HG02973 (cell line): ENCODE measurements around the gene TLE4.
"Not testable (repeated sequence)": the region's sequence is repeated elsewhere in the genome, so short reads cannot be mapped to it uniquely, and the experiment has no call there.

Experiments used
- ATAC-seq: cut with Tn5 transposase; IDR thresholded peaks from one replicate; pipeline ENCODE4 v1.9.1; 2021; ENCODE audit warnings: moderate library complexity; ENCODE audit not compliant: unreplicated experiment

TLE4 gene

GRCh38 chr9:79709743-79710674, 138.2 kb downstream of the TLE4 start:
- no peak for ATAC-seq

GRCh38 chr9:79711874-79712273, 140.1 kb downstream of the TLE4 start:
- no peak for ATAC-seq

GRCh38 chr9:79719021-79719420, 147.3 kb downstream of the TLE4 start:
- ATAC-seq: no peak

DNA sequence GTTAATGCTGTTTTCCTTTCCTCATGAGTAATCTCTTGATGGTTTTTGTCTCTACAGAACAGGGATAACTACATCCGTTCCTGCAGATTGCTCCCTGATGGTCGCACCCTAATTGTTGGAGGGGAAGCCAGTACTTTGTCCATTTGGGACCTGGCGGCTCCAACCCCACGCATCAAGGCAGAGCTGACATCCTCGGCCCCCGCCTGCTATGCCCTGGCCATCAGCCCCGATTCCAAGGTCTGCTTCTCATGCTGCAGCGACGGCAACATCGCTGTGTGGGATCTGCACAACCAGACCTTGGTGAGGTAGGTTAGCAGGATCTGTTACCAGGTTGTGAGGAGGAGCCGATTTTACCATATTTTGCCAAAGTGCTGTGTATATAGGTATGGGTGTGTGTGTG, 148.2 kb downstream of the TLE4 start:
- ATAC-seq: no peak

DNA sequence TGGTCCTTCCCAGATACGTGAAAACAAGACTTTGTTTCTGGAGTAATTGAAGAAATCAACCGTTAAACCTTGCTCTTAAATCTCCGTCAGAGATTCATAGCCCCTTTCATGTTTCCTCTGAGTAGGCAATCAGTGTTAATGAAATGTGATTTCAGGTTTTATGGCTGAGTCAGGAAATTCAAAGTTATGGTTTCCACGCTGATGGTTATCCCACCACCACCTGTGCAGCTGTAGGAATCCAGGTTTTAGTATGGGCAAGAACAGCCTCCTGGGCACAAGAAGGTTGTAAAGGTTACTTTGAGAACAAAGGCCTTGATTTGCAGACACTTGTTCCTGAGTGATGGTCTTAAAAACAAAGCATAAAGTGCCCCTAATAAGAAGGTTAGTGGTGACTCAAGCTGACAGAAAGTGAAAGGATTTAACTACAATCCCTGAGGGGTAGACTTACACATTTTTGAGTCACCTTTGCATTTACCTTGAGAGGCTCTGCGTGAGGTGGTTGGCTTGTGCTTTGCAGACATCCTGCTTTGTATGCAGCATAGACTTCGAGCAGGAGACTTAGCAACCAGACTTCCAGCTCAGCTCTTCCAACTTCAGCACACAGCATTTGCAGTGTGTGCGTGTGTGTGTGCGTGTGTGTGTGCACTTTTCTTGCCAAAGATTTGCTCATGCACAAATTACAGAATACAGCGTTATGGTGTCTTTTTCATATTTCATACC, 159.6 kb downstream of the TLE4 start:
- peak; percentile 88 for ATAC-seq

DNA sequence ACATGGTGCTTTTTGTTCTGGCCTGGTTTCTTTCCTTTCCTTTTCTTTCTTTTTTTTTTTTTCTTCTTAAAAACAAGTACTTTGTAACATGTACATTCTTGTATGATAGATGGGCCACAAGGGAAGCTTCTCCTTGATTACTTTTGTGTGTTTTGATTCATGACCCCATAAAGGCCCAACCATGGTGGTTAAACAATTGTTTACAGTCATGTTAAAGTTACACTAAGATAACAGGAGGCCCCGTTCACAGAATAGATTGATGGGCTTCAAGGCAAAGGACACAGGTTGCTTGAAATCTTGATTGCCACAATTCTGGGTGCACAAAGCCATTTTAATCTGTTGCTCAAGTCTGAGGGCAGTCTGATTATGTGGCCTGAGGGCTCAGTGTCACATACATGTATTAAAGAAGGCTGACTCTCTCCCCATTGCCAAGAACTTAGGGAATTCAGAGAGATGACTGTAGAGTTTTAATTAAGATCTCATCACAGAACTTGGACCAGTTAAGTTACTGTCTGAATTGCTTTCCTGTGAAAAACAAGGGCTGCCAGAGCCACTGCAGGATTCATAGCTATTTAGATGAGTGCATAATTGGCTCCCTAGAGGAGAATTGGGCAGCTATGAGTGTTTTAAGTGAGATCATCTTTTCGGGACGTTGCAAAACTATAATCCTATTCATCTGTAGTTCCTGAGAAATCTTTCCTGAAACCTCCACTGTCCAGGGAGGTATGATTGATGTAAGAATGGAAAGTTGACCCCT, 163.4 kb downstream of the TLE4 start:
- no peak for ATAC-seq

- ATAC-seq: no peak
Observed at GRCh38 chr9:79736051-79736450, 164.3 kb downstream of the TLE4 start.

- ATAC-seq: no peak
Observed at GRCh38 chr9:79741381-79741780, 169.6 kb downstream of the TLE4 start.

DNA sequence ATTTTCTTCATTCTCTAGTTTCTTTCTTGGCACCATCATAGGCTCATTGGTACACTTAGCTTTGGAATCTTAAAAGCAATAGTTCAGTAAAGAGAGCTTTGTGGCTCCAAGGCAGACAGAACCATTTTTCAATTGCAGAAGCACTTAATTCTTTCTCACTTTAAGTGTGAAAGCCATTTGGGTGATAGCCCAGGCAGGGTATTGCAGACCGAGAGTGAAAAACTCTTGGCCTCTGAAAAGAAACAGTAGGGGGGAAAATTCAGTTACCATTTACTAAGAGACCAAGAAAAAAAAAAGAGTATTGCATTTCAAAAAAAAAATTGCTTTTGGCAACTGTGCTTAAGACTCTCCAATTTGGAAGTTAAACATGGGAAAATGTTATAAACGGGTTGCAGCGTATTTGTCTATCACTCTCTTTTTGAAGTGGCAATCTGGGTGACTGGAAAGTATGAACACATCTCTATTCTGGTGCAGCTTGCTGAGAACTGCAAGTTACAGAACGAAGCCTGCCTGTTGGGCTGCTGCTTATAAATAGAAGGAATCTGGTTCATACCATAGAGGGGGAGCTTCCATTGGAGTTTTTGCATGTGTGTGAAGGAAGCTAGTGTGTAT, 170.5 kb downstream of the TLE4 start:
- no peak for ATAC-seq

- no peak for ATAC-seq
Observed at GRCh38 chr9:79744521-79744920, 172.8 kb downstream of the TLE4 start.

DNA sequence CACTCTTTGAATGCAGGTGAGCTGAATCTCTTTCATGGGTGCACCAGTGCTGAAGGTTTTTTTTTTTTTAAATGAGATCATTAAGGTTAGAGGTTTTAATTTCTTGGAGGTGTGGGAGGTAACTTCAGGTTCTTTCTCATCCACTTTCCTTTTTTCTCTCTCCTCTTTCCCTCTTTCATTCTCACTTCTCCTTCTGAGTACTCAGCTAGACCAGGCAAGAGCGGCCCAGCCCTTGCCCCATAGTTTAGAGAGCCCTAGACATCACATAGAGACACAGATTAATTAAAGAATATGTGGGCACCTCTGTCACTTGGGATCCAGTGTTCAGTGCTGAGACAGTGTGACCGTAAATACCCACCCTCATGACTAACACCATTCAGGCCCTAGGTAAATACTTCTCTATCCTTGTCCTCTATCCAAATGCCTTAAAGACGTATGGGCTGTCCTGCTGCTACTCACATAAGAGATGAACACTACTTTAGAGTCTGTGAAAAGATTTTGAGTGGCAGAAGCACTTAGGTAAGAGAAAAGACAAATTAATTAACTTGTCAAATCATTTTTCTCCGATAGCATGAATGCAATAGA, 174.1 kb downstream of the TLE4 start:
- no peak for ATAC-seq

DNA sequence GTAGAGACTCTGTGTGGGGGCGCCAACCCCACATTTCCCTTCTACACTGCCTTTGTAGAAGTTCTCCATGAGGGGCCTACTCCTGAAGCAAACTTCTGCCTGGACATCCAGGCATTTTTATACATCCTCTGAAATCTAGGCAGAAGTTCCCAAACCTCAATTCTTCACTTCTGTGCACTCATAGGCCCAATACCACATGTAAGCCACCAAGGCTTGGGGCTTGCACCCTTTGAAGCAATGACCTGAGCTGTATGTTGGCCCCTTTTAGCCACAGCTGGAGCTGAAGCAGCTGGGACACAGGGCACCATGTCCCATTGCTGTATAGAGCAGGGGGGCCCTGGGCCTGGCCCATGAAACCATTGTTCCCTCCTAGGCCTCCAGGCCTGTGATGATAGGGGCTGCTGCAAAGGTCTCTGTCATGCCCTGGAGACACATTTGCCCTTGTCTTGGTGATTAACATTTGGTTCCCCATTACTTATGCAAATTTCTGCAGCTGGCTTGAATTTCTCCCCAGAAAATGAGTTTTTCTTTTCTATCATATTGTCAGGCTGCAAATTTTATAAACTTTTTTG, 180.2 kb downstream of the TLE4 start:
- ATAC-seq: not testable (repeated sequence)

DNA sequence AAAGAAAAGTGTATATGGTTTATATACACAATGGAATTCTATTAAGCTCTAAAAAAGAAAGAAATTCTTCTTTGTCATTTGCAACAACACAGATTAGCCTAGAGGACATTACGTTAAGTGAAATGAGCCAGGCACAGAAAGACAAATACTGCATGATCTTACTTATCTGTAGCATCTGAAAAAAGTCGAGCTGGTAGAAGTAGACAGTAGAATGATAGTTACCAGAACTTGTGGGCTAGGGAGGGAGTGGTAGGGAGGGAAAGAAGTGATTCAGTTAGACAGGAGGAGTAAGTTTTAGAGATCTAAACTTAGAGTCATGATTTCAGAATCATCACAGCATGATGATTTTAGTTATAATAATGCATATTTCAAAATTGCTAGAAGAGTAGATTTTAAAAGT, 184.6 kb downstream of the TLE4 start:
- ATAC-seq: no peak

DNA sequence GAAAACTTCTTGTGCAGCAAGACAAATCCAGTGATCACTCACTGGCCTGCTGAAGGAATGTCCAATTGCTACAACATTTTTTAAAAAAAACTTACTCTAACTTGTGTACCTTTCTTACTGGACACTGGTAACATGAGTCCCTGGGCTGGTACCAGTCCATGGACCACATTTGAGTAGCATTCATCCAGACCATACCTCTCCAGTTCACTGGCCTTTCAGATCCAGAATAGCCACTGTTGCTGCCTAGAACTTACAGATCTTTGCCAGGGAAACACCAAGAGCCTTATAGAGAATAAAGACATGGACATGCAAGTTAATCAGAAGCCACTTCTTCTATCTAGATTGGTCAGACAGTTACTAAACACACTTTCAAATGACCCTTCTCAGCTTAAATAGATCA, 185.3 kb downstream of the TLE4 start:
- no peak for ATAC-seq

DNA sequence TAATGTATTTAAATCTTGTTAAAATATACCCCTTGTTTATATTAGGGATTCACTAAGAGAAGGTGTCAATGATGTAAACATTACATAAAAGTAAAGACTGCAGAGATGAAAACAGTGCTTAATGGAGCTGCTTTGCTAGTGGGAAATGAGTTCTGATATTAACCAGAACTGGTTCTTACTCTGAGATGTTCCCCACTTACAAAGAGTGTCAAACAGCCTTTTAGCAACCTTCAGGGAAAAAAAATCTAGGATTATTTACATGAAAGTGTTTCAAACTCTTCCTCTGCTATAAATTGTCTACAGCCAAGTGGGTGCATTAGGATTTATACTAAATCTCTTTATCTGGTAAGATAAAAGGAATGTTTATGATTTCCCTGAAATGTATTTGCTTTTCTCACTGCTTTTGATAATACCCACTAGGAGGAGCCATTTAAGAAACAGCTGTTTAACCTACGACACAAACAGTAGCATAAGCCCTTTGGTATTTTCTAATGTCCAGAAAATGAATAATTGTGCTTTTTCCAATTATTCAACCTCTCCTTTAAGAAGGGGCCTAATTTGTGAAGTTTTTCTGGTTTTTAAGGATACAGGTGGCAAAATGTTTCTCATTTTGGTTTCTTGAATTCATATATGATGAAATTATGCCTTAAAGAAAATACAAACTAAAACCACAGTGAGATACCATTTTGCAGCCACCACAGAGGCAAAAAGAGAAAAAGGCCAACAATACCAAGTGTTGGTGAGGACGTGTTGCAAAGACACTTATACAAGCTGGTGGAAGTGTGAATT, 186.3 kb downstream of the TLE4 start:
- ATAC-seq: no peak

DNA sequence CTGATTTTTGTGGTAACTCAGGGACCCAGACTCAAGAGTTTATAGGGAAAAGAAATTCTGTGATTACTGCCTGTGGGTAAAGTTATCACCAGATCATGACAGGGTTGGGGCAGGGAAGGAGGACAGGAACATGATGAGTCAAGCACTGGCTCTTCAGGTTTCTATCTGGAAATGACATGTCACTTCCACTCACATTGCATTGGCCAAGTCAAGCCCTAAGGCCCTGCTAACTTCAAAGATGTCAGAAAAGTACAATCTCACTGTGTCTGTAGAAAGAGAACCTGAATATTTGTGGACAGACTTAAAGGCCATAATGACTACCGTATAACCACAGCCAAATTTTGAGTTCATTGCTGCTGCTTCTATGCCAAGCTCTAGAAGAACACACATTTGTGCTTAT, 187.7 kb downstream of the TLE4 start:
- ATAC-seq: no peak

GRCh38 chr9:79762070-79762469, 190.3 kb downstream of the TLE4 start:
- ATAC-seq: no peak

DNA sequence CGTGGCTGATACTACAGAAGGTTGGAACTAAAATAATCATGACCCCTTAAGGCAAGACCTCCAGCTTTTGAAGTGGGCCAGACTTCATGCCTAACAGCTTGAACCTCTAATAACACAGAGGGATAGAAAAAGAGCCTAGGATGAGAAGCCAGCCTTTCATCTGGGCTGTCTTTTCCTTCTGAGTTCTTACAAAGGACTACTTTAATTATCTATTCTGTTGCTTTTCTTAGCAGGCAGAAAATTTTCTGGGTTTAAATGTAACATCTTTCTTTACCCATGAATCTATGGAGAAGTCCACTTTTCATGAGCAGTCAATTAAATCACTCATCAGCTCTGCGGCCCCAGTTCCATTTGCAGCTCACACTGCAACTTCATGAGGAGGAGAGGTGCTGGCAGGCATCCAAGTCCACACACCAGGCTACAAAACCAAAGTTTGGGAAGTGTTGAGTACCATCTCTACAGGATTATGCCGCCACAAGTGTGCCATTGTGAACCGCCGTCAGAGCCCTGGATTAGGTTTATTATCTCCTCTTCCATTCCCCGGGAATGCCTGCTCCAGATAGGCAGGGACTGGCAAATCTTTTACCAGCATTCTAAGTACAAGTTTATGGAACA, 192.0 kb downstream of the TLE4 start:
- ATAC-seq: no peak

DNA sequence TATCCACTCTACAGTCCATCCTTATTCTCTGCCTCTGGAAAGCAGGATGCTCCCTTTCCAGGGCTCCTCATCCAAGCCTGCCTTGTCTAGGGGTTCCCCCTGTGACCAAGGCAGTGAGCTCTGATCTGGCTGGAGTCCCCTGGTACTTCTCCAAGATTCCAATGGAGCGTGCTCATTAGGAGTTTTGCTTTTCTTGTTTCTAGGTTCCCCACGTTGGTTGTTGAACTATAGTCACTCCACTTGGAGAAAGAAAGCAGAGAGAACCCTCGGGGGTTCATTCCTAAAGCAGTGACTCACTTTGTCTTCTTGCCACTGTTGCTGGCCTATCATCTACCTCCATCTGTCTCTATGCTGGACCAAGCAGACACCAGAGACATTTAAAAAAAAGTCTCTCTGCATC, 192.6 kb downstream of the TLE4 start:
- ATAC-seq: no peak
